IMR-90 (cell line): ENCODE data around the gene CPAMD8. TPM values are rescaled to one million over a fixed set of nuclear protein-coding genes. Genes with fewer than 3 reads are reported as not detected.
A peak's percentile ranks its signal among the peaks of the same experiment; 100 is the strongest.

Source experiments
- ATAC-seq: fragments of 200-7000 bp; cut with Tn5 transposase; 2 replicates; pipeline ENCODE4 v1.9.1; 2020; ENCODE audit warnings: low read depth, mild to moderate bottlenecking, moderate library complexity
- BruUV-seq: library from RNA; stranded (reverse); fragments of 400-500 nt; replicated peaks from 2 replicates; lab custom pipeline; 2021; lab: Mats Ljungman, UMichigan
- CTCF ChIA-PET: fragments of 300-600 bp; formaldehyde crosslinking; extraction: SDS; loops from one replicate; lab custom pipeline; 2021; ENCODE audit warnings: antibody characterized with exemption; lab: Yijun Ruan, JAX
- POLR2A ChIA-PET: fragments of 300-600 bp; sonication (Branson Sonifier 250); formaldehyde crosslinking; loops from one replicate; lab custom pipeline; 2022; ENCODE audit warnings: antibody characterized with exemption; ENCODE audit not compliant: unreplicated experiment; lab: Charles Lee
- DNase-seq: peaks from one replicate; pipeline ENCODE4 v3.0.0; 2013
- H2AFZ ChIP-seq: replicated peaks from 2 replicates; pipeline ENCODE3; 2013; ENCODE audit warnings: low read length, mild to moderate bottlenecking; ENCODE audit not compliant: poor library complexity
- H2AK5ac ChIP-seq: 2 replicates; pipeline ENCODE4 v1.6.1; 2013; ENCODE audit warnings: low read depth, low read length, inconsistent platforms
- H2AK9ac ChIP-seq: replicated peaks from 2 replicates; pipeline ENCODE3; 2013; ENCODE audit warnings: mild to moderate bottlenecking, low read depth, low read length, moderate library complexity; ENCODE audit not compliant: poor library complexity
- H2BK120ac ChIP-seq: 2 replicates; pipeline ENCODE4 v1.6.1; 2013; ENCODE audit warnings: low read depth, low read length, inconsistent platforms
- H2BK15ac ChIP-seq: 3 replicates; pipeline ENCODE4 v1.6.1; 2013; ENCODE audit warnings: low read depth, low read length, inconsistent platforms
- H2BK20ac ChIP-seq: 2 replicates; pipeline ENCODE4 v1.6.1; 2013; ENCODE audit warnings: low read depth, mild to moderate bottlenecking, inconsistent platforms, low read length, moderate library complexity
- H2BK5ac ChIP-seq: 2 replicates; pipeline ENCODE4 v1.6.1; 2013; ENCODE audit warnings: mild to moderate bottlenecking, low read depth, low read length, inconsistent platforms; ENCODE audit not compliant: poor library complexity, severe bottlenecking
- H3K14ac ChIP-seq: replicated peaks from 2 replicates; pipeline ENCODE4 v1.6.1; 2013; ENCODE audit warnings: low read depth, low read length, inconsistent platforms
- H3K18ac ChIP-seq: 2 replicates; pipeline ENCODE4 v1.6.1; 2013; ENCODE audit warnings: low read depth, low read length, control low read depth
- H3K23ac ChIP-seq: 2 replicates; pipeline ENCODE4 v1.6.1; 2013; ENCODE audit warnings: low read depth, low read length, inconsistent platforms
- H3K27ac ChIP-seq: 2 replicates; pipeline ENCODE4 v1.5.1; 2013; ENCODE audit warnings: mild to moderate bottlenecking, control low read depth, low read length; ENCODE audit not compliant: insufficient read depth
- H3K27me3 ChIP-seq: 2 replicates; pipeline ENCODE4 v1.6.1; 2013; ENCODE audit warnings: low read length; ENCODE audit not compliant: control insufficient read depth, insufficient read depth
- H3K36me3 ChIP-seq: 2 replicates; pipeline ENCODE4 v1.6.1; 2013; ENCODE audit warnings: low read length, mixed read lengths; ENCODE audit not compliant: control insufficient read depth, insufficient read depth
- H3K4ac ChIP-seq: 2 replicates; pipeline ENCODE4 v1.6.1; 2013; ENCODE audit warnings: low read depth, low read length, inconsistent platforms
- H3K4me1 ChIP-seq: 2 replicates; pipeline ENCODE4 v1.6.1; 2013; ENCODE audit warnings: low read length, mixed read lengths; ENCODE audit not compliant: control insufficient read depth, insufficient read depth
- H3K4me2 ChIP-seq: 2 replicates; pipeline ENCODE4 v1.6.1; 2013; ENCODE audit warnings: low read depth, mild to moderate bottlenecking, control low read depth, low read length, moderate library complexity
- H3K4me3 ChIP-seq: 2 replicates; pipeline ENCODE4 v1.5.1; 2013; ENCODE audit warnings: low read depth, mild to moderate bottlenecking, control low read depth, low read length, moderate library complexity; ENCODE audit not compliant: insufficient read depth
- H3K56ac ChIP-seq: 2 replicates; pipeline ENCODE4 v1.6.1; 2013; ENCODE audit warnings: low read length, inconsistent platforms; ENCODE audit not compliant: insufficient read depth; ENCODE audit errors: extremely low read depth
- H3K79me1 ChIP-seq, 2 experiments: 2 replicates each; pipeline ENCODE4 v1.6.1; 2013; ENCODE audit warnings: low read length in 2 of 2, inconsistent platforms in 1 of 2, low read depth in 1 of 2
- H3K9ac ChIP-seq: 2 replicates; pipeline ENCODE4 v1.6.1; 2013; ENCODE audit warnings: low read depth, low read length, control low read depth
- H3K9me1 ChIP-seq: 2 replicates; pipeline ENCODE4 v1.6.1; 2013; ENCODE audit warnings: low read length, inconsistent platforms; ENCODE audit not compliant: insufficient read depth
- H3K9me3 ChIP-seq: 2 replicates; pipeline ENCODE4 v1.6.1; 2013; ENCODE audit warnings: low read length; ENCODE audit not compliant: control insufficient read depth, insufficient read depth
- H4K20me1 ChIP-seq: 2 replicates; pipeline ENCODE4 v1.6.1; 2013; ENCODE audit warnings: low read length, inconsistent platforms; ENCODE audit not compliant: insufficient read depth
- H4K5ac ChIP-seq: 2 replicates; pipeline ENCODE4 v1.6.1; 2013; ENCODE audit warnings: mild to moderate bottlenecking, low read depth, low read length, control low read depth
- H4K8ac ChIP-seq, 2 experiments: 2 replicates each; pipeline ENCODE4 v1.6.1; 2013; ENCODE audit warnings: low read depth in 2 of 2, low read length in 2 of 2, control low read depth in 1 of 2, inconsistent platforms in 1 of 2
- H4K91ac ChIP-seq: 2 replicates; pipeline ENCODE4 v1.6.1; 2013; ENCODE audit warnings: low read depth, low read length, inconsistent platforms; ENCODE audit not compliant: insufficient read depth
- BHLHE40 ChIP-seq: fragments of 150-350 bp; IDR thresholded peaks from 2 replicates; pipeline ENCODE4 v1.6.1; 2016; ENCODE audit warnings: mild to moderate bottlenecking, low read depth, low read length
- RCOR1 ChIP-seq: IDR thresholded peaks from 2 replicates; pipeline ENCODE4 v1.6.1; 2012; ENCODE audit warnings: mild to moderate bottlenecking, low read length, improper control_type of control experiment; ENCODE audit not compliant: insufficient replicate concordance
- WGBS, 2 experiments: methylation state at CpG; one replicate each; pipeline versions ENCODE4 v1.1.5 to v1.1.7; 2013; ENCODE audit warnings: missing lambda C conversion rate in 2 of 2; ENCODE audit not compliant: insufficient read length in 1 of 2; ENCODE audit errors: extremely low coverage in 2 of 2; 5-methylcytosine and 5-hydroxymethylcytosine counted together
- dilution Hi-C: fragments of 300-500 bp; cut with HindIII; formaldehyde crosslinking; loops from one replicate; pipeline ENCODE4 v1.14.3; 2018; ENCODE audit warnings: low sequenced_read_pairs; ENCODE audit not compliant: unreplicated experiment
- in situ Hi-C: fragments of 300-500 bp; cut with MboI; formaldehyde crosslinking; loops from 3 replicates; pipeline ENCODE4 v1.14.3; 2019; ENCODE audit warnings: low sequenced_read_pairs, inconsistent platforms, mixed read lengths
- intact Hi-C: fragments of 100-400 bp; cut with micrococcal nuclease; formaldehyde crosslinking; loops from 2 replicates; pipeline ENCODE4 v1.10.0; 2022
- polyA plus RNA-seq, 3 experiments: library from polyadenylated mRNA; depleted of rRNA; stranded (reverse); fragments of >200 nt; gene quantifications; 2 replicates each; pipeline ENCODE4 v1.2.3, GENCODE V29; 2012; ENCODE audit warnings: low replicate concordance in 1 of 3
- total RNA-seq: library from RNA; depleted of rRNA; stranded (reverse); fragments of >200 nt; gene quantifications from 2 replicates; pipeline ENCODE4 v1.2.3, GENCODE V29; 2012

The CPAMD8 gene
- total and polyA plus RNA-seq, 2 of the 4 experiments (the other 2 are of a cell fraction): 0.36 to 0.79 TPM

DNA sequence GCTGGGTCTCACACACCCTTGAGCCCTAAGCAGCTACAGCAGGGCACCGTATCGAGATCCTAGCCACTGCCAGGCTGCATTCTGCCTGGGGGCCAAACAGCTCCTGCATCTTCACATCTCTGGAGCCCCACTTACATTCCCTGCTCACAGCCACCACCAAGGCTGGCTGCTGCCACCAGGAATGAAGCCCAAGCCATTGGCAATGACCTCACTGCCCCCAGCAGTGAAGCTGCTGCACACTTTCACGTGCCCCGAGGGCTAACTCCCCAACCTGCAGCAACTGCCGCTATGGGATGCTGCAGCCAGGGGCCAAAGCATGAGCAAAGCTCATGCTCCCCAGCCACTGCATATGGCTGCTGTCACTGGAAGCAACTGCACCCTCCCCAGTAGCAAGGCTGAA, 95.9 kb downstream of the CPAMD8 start:
- Histone ChIP-seq H2BK120ac (no peak overlapping the region), H3K4me2 (no peak overlapping the region), H2BK5ac (no peak overlapping the region), H2BK20ac (no peak overlapping the region), H3K27me3 (no peaks in the 10 kb centered on the region; the same call in 1 of the 2 replicates), H3K23ac (no peak overlapping the region), H4K8ac (no peak overlapping the region), H2AFZ (peak overlapping the region; percentile 43), H2BK15ac (no peak overlapping the region), H3K9me1 (no peaks in the 10 kb centered on the region), H4K20me1 (no peaks in the 10 kb centered on the region), H4K91ac (no peak overlapping the region), H2AK5ac (no peak overlapping the region), H3K79me1 (no peaks in the 10 kb centered on the region), H3K4ac (no peak overlapping the region), H3K4me3 (no peak overlapping the region), H3K36me3 (no peaks in the 10 kb centered on the region), H3K9ac (no peak overlapping the region), H3K9me3 (peaks cover 2% of the 10 kb centered on the region; the same call in 1 of the 2 replicates), H3K27ac (no peak overlapping the region), H3K18ac (no peak overlapping the region), H2AK9ac (no peak overlapping the region), H3K14ac (no peak overlapping the region), H4K5ac (no peak overlapping the region), H3K56ac (no peak overlapping the region), H3K4me1 (no peaks in the 10 kb centered on the region)
- WGBS, 2 experiments: 80% methylated on average over 1 of the region's 5 CpGs; no CpG with 5 or more reads in 1 of the 2 experiments
- ChIA-PET CTCF (no interaction called here), POLR2A (no interaction called here)
- intact Hi-C loops (no loop called here), in situ Hi-C loops (no loop called here), dilution Hi-C loops (no loop called here)
- BruUV-seq: no TSS peak
- DNase-seq (no peak), ATAC-seq (no peak)
- no peak for TF ChIP-seq BHLHE40
- TF ChIP-seq RCOR1: no peak
